GM12872 (cell line): Measurements from ENCODE around the gene MAP7D3.
A peak's percentile ranks its signal among the peaks of the same experiment; 100 is the strongest.

Experiments used
- CTCF ChIP-seq: IDR thresholded peaks from 3 replicates; pipeline ENCODE4 v1.5.1; 2011; ENCODE audit warnings: low read depth, mild to moderate bottlenecking, low read length, moderate library complexity; ENCODE audit not compliant: insufficient read depth

The MAP7D3 gene

GRCh38 chrX:136210243-136210642 is 41.0 kb downstream of the MAP7D3 start:
- TF ChIP-seq CTCF, result no peak

- TF ChIP-seq CTCF, result no peak
Measured at GRCh38 chrX:136209751-136210150, 41.4 kb downstream of the MAP7D3 start.

GRCh38 chrX:136209016-136209738 is 42.0 kb downstream of the MAP7D3 start:
- TF ChIP-seq CTCF, result peak; percentile 41

GRCh38 chrX:136207546-136207945 is 43.7 kb downstream of the MAP7D3 start:
- TF ChIP-seq CTCF, result no peak

GRCh38 chrX:136206916-136207315 is 44.3 kb downstream of the MAP7D3 start:
- no peak for TF ChIP-seq CTCF

GRCh38 chrX:136205882-136206380 is 45.3 kb downstream of the MAP7D3 start:
- TF ChIP-seq CTCF, result no peak

- TF ChIP-seq CTCF, result no peak
Measured at GRCh38 chrX:136204571-136204970, 46.6 kb downstream of the MAP7D3 start.
